Measurements from ENCODE around the gene B3GALNT1.
"Not testable (repeated sequence)": the region's sequence is repeated elsewhere in the genome, so short reads cannot be mapped to it uniquely, and the experiment has no call there.

B3GALNT1 gene

GRCh38 chr3:161073181-161073580 is 32.0 kb downstream of the B3GALNT1 start:
- no peak for DNase-seq

GRCh38 chr3:161072751-161073150 is 32.4 kb downstream of the B3GALNT1 start:
- DNase-seq, result no peak

GRCh38 chr3:161072211-161072621 is 32.9 kb downstream of the B3GALNT1 start:
- no peak for DNase-seq

GRCh38 chr3:161070980-161071663 is 34.0 kb downstream of the B3GALNT1 start:
- DNase-seq, result no peak

GRCh38 chr3:161070252-161070930 is 34.8 kb downstream of the B3GALNT1 start:
- DNase-seq, result no peak

GRCh38 chr3:161069511-161070251 is 35.5 kb downstream of the B3GALNT1 start:
- DNase-seq, result no peak

GRCh38 chr3:161067335-161067734 is 37.8 kb downstream of the B3GALNT1 start:
- DNase-seq, result no peak

GRCh38 chr3:161066930-161067329 is 38.2 kb downstream of the B3GALNT1 start:
- DNase-seq, result no peak

- no peak for DNase-seq
Measured at GRCh38 chr3:161064413-161064812, 40.7 kb downstream of the B3GALNT1 start.

GRCh38 chr3:161054860-161055604 is 50.1 kb downstream of the B3GALNT1 start:
- no peak for DNase-seq

GRCh38 chr3:161051856-161052255 is 53.3 kb downstream of the B3GALNT1 start:
- DNase-seq, result no peak

GRCh38 chr3:161050935-161051334 is 54.2 kb downstream of the B3GALNT1 start:
- no peak for DNase-seq

- no peak for DNase-seq
Measured at GRCh38 chr3:161049683-161050248, 55.4 kb downstream of the B3GALNT1 start.

- DNase-seq, result no peak
Measured at GRCh38 chr3:161043336-161044035, 61.7 kb downstream of the B3GALNT1 start.

- DNase-seq, result no peak
Measured at GRCh38 chr3:161042023-161042501, 63.1 kb downstream of the B3GALNT1 start.

GRCh38 chr3:161038725-161039124 is 66.4 kb downstream of the B3GALNT1 start:
- no peak for DNase-seq

GRCh38 chr3:161035711-161036110 is 69.4 kb downstream of the B3GALNT1 start:
- no peak for DNase-seq

GRCh38 chr3:161034913-161035550 is 70.1 kb downstream of the B3GALNT1 start:
- DNase-seq, result not testable (repeated sequence)
